Body of pancreas (tissue), 4 donors: ENCODE data around the gene TARP.
"Not testable (repeated sequence)": the region's sequence is repeated elsewhere in the genome, so short reads cannot be mapped to it uniquely, and the experiment has no call there.

Experiments
- POLR2A ChIP-seq, 3 donors: fragments of 450-650 bp; IDR thresholded peaks; one replicate each; pipeline ENCODE4 v1.6.1; 2016; ENCODE audit warnings: antibody characterized with exemption in 3 of 3, mild to moderate bottlenecking in 2 of 3
- TF ChIP-seq, protein P1 (sequence below), 7 experiments: fragments of 450-650 bp in 4 of 7; fragments of 200-600 bp in 3 of 7; sonication (generic) in 3 of 7; IDR thresholded peaks; one replicate each; pipeline ENCODE4 v1.5.1; 2016 to 2019; ENCODE audit warnings: antibody characterized with exemption in 7 of 7

DNA sequence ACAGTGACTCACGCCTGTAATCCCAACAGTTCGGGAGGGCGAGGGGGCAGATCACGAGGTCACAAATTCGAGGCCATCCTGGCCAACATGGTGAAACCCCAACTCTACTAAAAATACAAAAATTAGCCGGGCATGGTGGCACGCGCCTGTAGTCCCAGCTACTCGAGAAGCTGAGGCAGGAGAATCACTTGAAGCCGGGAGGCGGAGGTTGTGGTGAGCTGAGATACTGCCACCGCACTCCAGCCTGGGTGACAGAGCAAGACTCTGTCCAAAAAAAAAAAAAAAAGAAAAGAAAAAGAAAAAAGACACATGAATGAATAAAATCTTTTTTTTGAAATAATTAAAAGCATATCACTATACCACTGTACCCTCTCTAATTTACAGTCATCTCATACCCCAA lies 11.8 kb downstream of the TARP start:
- TF ChIP-seq, protein P1, sequence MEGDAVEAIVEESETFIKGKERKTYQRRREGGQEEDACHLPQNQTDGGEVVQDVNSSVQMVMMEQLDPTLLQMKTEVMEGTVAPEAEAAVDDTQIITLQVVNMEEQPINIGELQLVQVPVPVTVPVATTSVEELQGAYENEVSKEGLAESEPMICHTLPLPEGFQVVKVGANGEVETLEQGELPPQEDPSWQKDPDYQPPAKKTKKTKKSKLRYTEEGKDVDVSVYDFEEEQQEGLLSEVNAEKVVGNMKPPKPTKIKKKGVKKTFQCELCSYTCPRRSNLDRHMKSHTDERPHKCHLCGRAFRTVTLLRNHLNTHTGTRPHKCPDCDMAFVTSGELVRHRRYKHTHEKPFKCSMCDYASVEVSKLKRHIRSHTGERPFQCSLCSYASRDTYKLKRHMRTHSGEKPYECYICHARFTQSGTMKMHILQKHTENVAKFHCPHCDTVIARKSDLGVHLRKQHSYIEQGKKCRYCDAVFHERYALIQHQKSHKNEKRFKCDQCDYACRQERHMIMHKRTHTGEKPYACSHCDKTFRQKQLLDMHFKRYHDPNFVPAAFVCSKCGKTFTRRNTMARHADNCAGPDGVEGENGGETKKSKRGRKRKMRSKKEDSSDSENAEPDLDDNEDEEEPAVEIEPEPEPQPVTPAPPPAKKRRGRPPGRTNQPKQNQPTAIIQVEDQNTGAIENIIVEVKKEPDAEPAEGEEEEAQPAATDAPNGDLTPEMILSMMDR (IDR thresholded peaks at IDR 0.05), result not testable (repeated sequence)
- TF ChIP-seq POLR2A (IDR thresholded peaks at IDR 0.05), result not testable (repeated sequence)
